Neural progenitor cell (in vitro differentiated cells): ENCODE measurements around the gene AGAP9.

ENCODE experiments used
- CTCF ChIP-seq: fragments of 200-600 bp; sonication (generic); IDR thresholded peaks from 2 replicates; pipeline ENCODE4 v1.5.1; 2017; ENCODE audit warnings: antibody characterized with exemption, mild to moderate bottlenecking
- EZH2phosphoT487 ChIP-seq: fragments of 200-600 bp; sonication (generic); IDR thresholded peaks from 2 replicates; pipeline ENCODE4 v1.6.1; 2017; ENCODE audit warnings: antibody characterized with exemption

GRCh38 chr10:47454780-47455058 is 68.7 kb downstream of the AGAP9 start:
- TF ChIP-seq EZH2phosphoT487 (no peak), CTCF (no peak)
